ENCODE data around the gene PGLYRP1. TPM values are rescaled to one million over a fixed set of nuclear protein-coding genes. Genes with fewer than 3 reads are reported as not detected.

The PGLYRP1 gene
- total and polyA plus RNA-seq, 3 donors from 2014 or later = not detected

DNA sequence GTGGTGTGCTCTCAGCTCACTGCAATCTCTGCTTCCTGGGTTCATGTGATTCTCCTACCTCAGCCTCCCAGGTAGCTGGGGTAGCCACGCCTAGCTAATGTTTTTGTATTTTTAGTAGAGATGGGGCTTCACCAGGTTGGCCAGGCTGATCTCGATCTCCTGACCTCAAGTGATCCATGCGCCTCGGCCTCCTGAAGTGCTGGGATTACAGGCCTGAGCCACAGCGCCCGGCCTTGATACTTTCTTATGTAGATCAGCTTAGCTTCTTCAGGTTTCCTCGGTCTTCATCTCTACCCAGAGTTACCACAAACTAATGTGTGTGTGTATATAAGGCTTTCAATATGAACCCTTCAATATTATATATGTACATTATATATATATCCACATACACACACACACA, 37.5 kb downstream of the PGLYRP1 start:
- H3K27me3 ChIP-seq = no peaks in the 10 kb centered on the region
- no peaks in the 10 kb centered on the region for H3K36me3 ChIP-seq (ENCODE audit: low read depth, missing control alignments)
- no peaks in the 10 kb centered on the region for H3K9me3 ChIP-seq
- DNase-seq = no peak
- H3K4me3 ChIP-seq = no peak overlapping the region
- intact Hi-C loops (cut with DNase I; ENCODE audit: low total_unique reads) = no loop called here
- H3K4me1 ChIP-seq = no peaks in the 10 kb centered on the region
- TF ChIP-seq, protein P1, sequence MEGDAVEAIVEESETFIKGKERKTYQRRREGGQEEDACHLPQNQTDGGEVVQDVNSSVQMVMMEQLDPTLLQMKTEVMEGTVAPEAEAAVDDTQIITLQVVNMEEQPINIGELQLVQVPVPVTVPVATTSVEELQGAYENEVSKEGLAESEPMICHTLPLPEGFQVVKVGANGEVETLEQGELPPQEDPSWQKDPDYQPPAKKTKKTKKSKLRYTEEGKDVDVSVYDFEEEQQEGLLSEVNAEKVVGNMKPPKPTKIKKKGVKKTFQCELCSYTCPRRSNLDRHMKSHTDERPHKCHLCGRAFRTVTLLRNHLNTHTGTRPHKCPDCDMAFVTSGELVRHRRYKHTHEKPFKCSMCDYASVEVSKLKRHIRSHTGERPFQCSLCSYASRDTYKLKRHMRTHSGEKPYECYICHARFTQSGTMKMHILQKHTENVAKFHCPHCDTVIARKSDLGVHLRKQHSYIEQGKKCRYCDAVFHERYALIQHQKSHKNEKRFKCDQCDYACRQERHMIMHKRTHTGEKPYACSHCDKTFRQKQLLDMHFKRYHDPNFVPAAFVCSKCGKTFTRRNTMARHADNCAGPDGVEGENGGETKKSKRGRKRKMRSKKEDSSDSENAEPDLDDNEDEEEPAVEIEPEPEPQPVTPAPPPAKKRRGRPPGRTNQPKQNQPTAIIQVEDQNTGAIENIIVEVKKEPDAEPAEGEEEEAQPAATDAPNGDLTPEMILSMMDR (IDR thresholded peaks at IDR 0.05) = no peak
- TF ChIP-seq POLR2A (IDR thresholded peaks at IDR 0.05) = no peak
- WGBS, 2 donors = 78 to 82% methylated on average over 7 of the region's 7 CpGs
- H3K27ac ChIP-seq = no peak overlapping the region

DNA sequence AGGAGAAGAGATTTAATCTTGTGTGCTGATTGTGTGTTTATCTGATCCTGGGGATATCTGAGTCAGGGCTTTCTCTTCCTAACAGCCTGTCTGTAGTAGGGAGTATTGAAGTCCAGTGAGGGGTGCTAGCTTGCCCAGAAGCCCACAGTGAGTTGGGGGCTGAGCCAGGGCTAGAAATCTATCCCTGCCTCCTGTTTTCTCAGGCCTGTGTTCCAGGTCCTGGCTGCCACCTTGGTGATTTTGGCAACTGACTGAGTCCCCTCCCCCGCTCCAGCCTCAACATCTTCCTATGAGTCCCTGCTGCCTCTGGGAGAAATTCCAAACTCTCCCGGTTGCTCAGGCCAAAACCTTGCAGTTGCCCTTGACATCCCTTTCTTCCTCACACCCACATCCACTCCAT, 41.5 kb downstream of the PGLYRP1 start:
- no peak for DNase-seq
- H3K4me3 ChIP-seq = no peak overlapping the region
- TF ChIP-seq, protein P1 (IDR thresholded peaks at IDR 0.05) = no peak
- no peak for TF ChIP-seq POLR2A (IDR thresholded peaks at IDR 0.05)
- H3K36me3 ChIP-seq (ENCODE audit: low read depth, missing control alignments) = no peaks in the 10 kb centered on the region
- H3K27me3 ChIP-seq = no peaks in the 10 kb centered on the region
- intact Hi-C loops (cut with DNase I; ENCODE audit: low total_unique reads) = no loop called here
- no peak overlapping the region for H3K27ac ChIP-seq
- 38 to 39% methylated on average over 2 of the region's 2 CpGs for WGBS, 2 donors
- no peaks in the 10 kb centered on the region for H3K4me1 ChIP-seq
- no peaks in the 10 kb centered on the region for H3K9me3 ChIP-seq

DNA sequence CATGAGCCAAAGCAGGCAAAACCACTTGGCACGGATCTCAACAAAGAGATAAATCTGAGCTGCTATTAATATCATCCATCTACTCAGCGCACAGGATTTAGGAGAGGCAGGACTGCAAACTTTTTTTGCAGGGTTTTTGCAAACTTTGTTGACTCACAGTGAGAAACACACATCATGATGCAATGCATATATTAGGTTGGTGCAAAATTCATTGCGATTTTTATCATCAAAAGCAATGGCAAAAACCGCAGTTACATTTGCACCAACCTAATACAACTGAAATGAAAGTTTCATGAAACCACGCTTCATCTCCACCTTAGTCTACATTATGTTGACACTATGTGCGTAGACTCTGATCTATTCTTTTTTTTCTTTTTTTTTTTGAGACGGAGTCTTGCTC, 44.7 kb downstream of the PGLYRP1 start:
- H3K9me3 ChIP-seq = no peaks in the 10 kb centered on the region
- intact Hi-C loops (cut with DNase I; ENCODE audit: low total_unique reads) = no loop called here
- H3K27me3 ChIP-seq = no peaks in the 10 kb centered on the region
- WGBS, 2 donors = 78 to 80% methylated on average over 7 of the region's 7 CpGs
- no peaks in the 10 kb centered on the region for H3K36me3 ChIP-seq (ENCODE audit: low read depth, missing control alignments)
- H3K4me1 ChIP-seq = no peaks in the 10 kb centered on the region
- no peak overlapping the region for H3K4me3 ChIP-seq
- no peak overlapping the region for H3K27ac ChIP-seq
- TF ChIP-seq POLR2A (IDR thresholded peaks at IDR 0.05) = no peak
- TF ChIP-seq, protein P1 (IDR thresholded peaks at IDR 0.05) = no peak
- DNase-seq = no peak

DNA sequence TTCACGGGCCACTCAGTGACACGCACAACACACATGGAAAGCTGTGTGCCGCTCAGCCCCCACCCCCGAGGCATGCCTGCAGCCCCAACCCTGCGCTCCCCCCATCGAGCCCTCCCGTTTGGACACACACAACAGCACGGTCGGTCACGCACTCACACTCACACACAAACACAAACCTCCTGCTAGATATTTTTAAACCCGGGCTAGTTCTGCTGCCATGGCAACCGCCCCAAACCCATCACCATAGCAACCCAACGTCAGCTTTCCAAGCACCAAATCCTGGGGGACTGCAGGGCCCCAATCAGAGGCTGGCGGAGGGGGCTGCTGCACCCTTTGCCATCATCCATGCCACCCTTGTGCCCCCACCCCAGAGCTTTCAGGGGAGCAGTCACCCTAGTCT, 46.7 kb downstream of the PGLYRP1 start:
- TF ChIP-seq, protein P1 (IDR thresholded peaks at IDR 0.05) = no peak
- TF ChIP-seq POLR2A (IDR thresholded peaks at IDR 0.05) = no peak
- no peak overlapping the region for H3K27ac ChIP-seq
- no peaks in the 10 kb centered on the region for H3K27me3 ChIP-seq
- WGBS, 2 donors = 45 to 63% methylated on average over 5 to 14 of the region's 14 CpGs
- H3K4me1 ChIP-seq = no peaks in the 10 kb centered on the region
- no peaks in the 10 kb centered on the region for H3K36me3 ChIP-seq (ENCODE audit: low read depth, missing control alignments)
- no peak overlapping the region for H3K4me3 ChIP-seq
- intact Hi-C loops (cut with DNase I; ENCODE audit: low total_unique reads) = no loop called here
- no peak for DNase-seq
- no peaks in the 10 kb centered on the region for H3K9me3 ChIP-seq

DNA sequence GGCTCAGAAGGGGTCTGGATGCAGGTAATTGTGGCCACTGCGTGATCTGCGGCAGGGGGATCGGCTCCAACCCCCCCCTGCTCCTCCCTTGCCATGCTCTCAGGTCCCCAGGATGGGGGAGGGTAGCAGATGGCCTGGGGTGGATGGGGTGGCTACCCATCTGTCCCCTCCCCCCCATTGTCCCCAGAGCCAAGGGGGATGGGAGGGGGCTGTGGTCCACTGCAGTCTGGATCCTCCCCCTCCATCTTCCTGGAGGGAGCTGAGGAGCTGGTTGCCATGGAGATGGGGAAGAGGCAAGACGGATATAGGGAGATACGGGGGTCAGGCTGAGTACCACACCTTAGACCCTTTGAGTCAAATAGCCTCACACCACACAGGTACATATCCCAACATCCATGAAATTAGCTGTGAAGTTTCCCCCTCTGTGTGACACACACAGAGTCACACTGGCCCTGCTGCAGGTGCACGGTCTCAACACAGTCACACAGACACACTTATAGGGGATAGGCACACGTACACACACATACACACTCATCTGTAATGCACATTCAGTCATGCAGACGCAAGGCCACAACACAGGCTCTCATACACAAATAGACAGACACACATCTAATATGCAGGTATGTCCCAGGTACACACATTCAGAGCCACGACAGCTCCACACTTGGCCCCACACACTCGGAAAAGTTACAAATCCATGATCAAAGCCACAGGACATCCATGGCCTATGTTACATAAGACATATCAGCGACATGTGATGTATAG, 47.4 kb downstream of the PGLYRP1 start:
- WGBS, 2 donors = 73% methylated on average over 11 of the region's 11 CpGs
- Histone ChIP-seq H3K9me3 (no peaks in the 10 kb centered on the region), H3K4me3 (no peak overlapping the region), H3K27ac (no peak overlapping the region), H3K36me3 (ENCODE audit: low read depth, missing control alignments) (no peaks in the 10 kb centered on the region), H3K4me1 (no peaks in the 10 kb centered on the region), H3K27me3 (no peaks in the 10 kb centered on the region)
- DNase-seq = no peak
- TF ChIP-seq POLR2A (IDR thresholded peaks at IDR 0.05) = no peak
- TF ChIP-seq, protein P1 (IDR thresholded peaks at IDR 0.05) = no peak
- intact Hi-C loops (cut with DNase I; ENCODE audit: low total_unique reads) = no loop called here
